ENCODE data around the gene TAPT1.
A peak's percentile ranks its signal among the peaks of the same experiment; 100 is the strongest.

DNA sequence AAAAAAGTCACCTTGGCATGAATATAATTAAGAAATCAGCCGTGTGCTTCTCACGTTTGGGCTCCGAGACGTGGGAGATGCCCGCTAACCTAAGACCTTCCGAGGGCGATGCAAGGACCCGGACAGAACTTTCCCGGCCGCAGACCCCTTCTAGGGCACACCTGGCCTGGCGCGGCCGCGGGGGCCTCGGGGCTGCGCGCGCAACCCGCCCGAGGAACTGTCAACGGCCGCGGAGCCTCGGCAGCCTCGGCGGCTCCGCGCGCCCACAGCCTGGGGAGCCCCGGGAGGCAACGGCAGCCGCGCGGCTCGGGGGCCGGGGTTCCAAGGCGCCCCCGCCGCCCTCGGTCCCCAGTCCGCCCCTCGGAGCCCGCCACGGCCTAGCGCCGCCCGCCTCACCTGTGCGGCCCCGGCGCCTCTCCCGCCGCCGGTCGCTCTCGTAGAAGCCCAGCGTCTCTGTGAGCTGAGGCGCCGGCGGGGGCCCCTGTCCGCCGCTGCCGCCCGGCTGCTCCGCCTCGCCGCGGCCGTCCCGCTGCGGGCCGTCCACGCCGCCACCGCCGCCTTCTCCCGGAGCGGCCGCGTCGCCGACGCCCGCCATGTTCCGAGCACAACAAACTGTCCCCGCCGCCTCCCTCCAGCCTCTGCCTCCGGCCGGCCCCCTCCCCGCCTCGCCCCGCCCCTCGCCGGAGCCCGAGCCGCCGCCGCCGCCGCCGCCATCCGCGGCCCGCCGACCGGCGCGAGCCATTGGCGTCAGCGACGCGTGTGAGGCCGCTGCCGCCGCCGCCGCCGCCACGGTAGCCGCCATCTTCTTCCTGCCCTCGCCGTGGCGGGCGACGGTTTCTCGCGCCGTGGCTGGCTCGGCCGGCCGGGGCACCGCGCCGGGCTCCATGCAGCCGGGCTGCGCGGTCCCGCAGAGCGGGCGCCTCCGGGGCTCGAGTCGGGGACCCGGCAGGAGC is at the start of gene TAPT1:
- TF ChIP-seq, protein P1, sequence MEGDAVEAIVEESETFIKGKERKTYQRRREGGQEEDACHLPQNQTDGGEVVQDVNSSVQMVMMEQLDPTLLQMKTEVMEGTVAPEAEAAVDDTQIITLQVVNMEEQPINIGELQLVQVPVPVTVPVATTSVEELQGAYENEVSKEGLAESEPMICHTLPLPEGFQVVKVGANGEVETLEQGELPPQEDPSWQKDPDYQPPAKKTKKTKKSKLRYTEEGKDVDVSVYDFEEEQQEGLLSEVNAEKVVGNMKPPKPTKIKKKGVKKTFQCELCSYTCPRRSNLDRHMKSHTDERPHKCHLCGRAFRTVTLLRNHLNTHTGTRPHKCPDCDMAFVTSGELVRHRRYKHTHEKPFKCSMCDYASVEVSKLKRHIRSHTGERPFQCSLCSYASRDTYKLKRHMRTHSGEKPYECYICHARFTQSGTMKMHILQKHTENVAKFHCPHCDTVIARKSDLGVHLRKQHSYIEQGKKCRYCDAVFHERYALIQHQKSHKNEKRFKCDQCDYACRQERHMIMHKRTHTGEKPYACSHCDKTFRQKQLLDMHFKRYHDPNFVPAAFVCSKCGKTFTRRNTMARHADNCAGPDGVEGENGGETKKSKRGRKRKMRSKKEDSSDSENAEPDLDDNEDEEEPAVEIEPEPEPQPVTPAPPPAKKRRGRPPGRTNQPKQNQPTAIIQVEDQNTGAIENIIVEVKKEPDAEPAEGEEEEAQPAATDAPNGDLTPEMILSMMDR (IDR thresholded peaks at IDR 0.05): no peak
- TF ChIP-seq POLR2A (IDR thresholded peaks at IDR 0.05) (peak in 3 of 4 donors; percentile 17 to 58 (median 32)), EP300 (IDR thresholded peaks at IDR 0.05) (no peak)

Measured in upper lobe of left lung (tissue), 4 donors.